ENCODE results near the gene EMP2.

GRCh38 chr16:10526962-10527361 is 53.4 kb downstream of the EMP2 start:
- no peak for TF ChIP-seq CTCF (IDR thresholded peaks at IDR 0.05)
- TF ChIP-seq POLR2A (IDR thresholded peaks at IDR 0.05): no peak
- TF ChIP-seq POLR2AphosphoS5 (IDR thresholded peaks at IDR 0.05; ENCODE audit: insufficient read depth in 1 of 2, low read depth in 1 of 2): no peak

Data from vagina (tissue), 2 donors.